ENCODE measurements around the gene NPIPB8. TPM values are rescaled to one million over a fixed set of nuclear protein-coding genes. Genes with fewer than 3 reads are reported as not detected.

NPIPB8 gene
- total and polyA plus RNA-seq, 2 experiments from 2014 or later: 0.14 TPM; not detected in 1

- no peak overlapping the region for H3K4me2 ChIP-seq
- peaks cover 4% of the 10 kb centered on the region for H3K27me3 Mint-ChIP-seq (ENCODE audit: insufficient read depth, low read depth, poor library complexity)
- H3K36me3 ChIP-seq (ENCODE audit: insufficient read depth): no peaks in the 10 kb centered on the region
- H3F3A ChIP-seq (replicated peaks; ENCODE audit: low read depth): no peaks in the 10 kb centered on the region
- no peak overlapping the region for H3K27ac Mint-ChIP-seq
- H3K4me1 Mint-ChIP-seq: peaks cover 13% of the 10 kb centered on the region; the same call in 2 of the 3 replicates
- no peaks in the 10 kb centered on the region for H3K36me3 Mint-ChIP-seq (ENCODE audit: low read depth)
- no peaks in the 10 kb centered on the region for H3K79me2 ChIP-seq (replicated peaks; ENCODE audit: insufficient read depth)
- TF ChIP-seq EZH2 (IDR thresholded peaks at IDR 0.05; ENCODE audit: low read depth, unreplicated experiment) (no peak), EZH2phosphoT487 (IDR thresholded peaks at IDR 0.05; ENCODE audit: unreplicated experiment) (no peak), CTCF (conservative IDR thresholded peaks at IDR 0.05; ENCODE audit: low read depth in 2 of 2) (no peak), POLR2AphosphoS5 (IDR thresholded peaks at IDR 0.05; ENCODE audit: low read depth) (no peak), ZNF114 (CRISPR knock-in tag; IDR thresholded peaks at IDR 0.05) (no peak), ZNF331 (CRISPR knock-in tag; IDR thresholded peaks at IDR 0.05; ENCODE audit: low read depth) (no peak), REST (IDR thresholded peaks at IDR 0.05; ENCODE audit: unreplicated experiment) (no peak), STAT1 (IDR thresholded peaks at IDR 0.05; ENCODE audit: unreplicated experiment) (no peak), ETS1 (IDR thresholded peaks at IDR 0.05) (no peak), JUNB (IDR thresholded peaks at IDR 0.05; ENCODE audit: unreplicated experiment) (no peak), CREB1 (CRISPR knock-in tag; IDR thresholded peaks at IDR 0.05; ENCODE audit: low read depth) (no peak), NANOG (IDR thresholded peaks at IDR 0.05; ENCODE audit: borderline replicate concordance) (no peak), ZNF462 (CRISPR knock-in tag; IDR thresholded peaks at IDR 0.05) (no peak)
- H3K4me3 ChIP-seq: no peak overlapping the region
- no peaks in the 10 kb centered on the region for H3K9me2 ChIP-seq (ENCODE audit: insufficient read depth)
- no peaks in the 10 kb centered on the region for H4K20me1 ChIP-seq (replicated peaks; ENCODE audit: insufficient read depth)
- H3K4me1 ChIP-seq (ENCODE audit: insufficient read depth): no peaks in the 10 kb centered on the region; the same call in 1 of the 2 replicates
- no peaks in the 10 kb centered on the region for H3K27me3 ChIP-seq (ENCODE audit: insufficient read depth)
- H3K9me3 Mint-ChIP-seq: no peaks in the 10 kb centered on the region; the same call in 2 of the 3 replicates
- 0 out of 2 replicates have a peak overlapping the region, but pooled peaks have one; percentile 56 for H2AFZ ChIP-seq
- ATAC-seq: peak; percentile 81
- no peak overlapping the region for H3K27ac ChIP-seq (ENCODE audit: low read depth)
- DNase-seq (ENCODE audit: low spot score): peak; percentile 36
- peak overlapping the region; percentile 60; the same call in 2 of the 3 replicates for H3K4me3 Mint-ChIP-seq
Measured at GRCh38 chr16:28623172-28623711, 14.6 kb upstream of the NPIPB8 start.
